ENCODE data around the gene CCDC106.

The CCDC106 gene

GRCh38 chr19:55683449-55684261 is 35.6 kb downstream of the CCDC106 start:
- peak; percentile 13 for DNase-seq (ENCODE audit: low read depth, low spot score)

DNA sequence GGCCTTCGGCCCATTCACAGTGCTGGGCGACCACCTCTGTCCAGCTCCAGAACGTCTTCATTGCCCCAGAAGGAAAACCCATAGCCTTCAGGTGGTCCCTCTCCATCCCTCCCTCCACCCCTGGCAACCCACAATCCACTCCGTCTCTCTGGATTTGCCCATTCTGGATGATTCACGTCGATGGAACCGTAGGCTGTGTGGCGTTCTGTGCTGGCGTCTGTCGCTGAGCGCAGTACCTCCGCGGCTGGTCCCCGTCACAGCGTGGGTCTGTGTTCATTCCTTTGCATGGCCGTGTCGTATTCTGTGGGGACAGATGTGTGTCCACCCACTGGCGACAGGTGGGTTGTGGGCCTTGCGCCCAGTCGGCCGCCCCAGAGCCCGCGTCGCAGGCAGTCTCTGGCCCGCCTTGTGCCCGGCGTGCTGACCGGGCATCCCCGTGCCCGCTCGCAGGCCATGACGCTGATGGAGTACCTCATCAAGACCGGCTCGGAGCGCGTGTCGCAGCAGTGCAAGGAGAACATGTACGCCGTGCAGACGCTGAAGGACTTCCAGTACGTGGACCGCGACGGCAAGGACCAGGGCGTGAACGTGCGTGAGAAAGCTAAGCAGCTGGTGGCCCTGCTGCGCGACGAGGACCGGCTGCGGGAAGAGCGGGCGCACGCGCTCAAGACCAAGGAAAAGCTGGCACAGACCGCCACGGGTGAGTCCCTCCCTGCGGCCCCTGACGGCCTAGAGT is 37.1 kb downstream of the CCDC106 start:
- no peak for DNase-seq (ENCODE audit: low read depth, low spot score)

DNA sequence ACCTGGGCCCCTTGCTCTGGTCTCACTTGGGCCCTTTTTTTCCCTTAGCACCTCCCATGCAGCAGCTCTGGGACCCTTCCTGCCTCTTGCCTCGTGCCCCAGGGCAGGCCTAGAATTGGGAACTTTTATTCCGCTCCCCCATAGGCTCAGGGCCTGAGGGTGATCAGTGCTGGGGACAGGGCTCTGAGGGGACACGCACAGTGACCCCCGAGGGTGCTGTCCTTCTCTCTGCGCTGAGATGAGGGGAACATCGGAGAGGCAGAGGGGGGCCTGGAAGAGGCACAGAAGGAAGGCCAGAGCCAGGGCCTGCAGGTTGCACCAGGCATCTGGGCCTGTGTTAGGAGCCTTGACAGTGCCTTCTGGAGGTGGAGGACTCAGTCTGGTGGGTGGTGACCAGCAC is 37.8 kb downstream of the CCDC106 start:
- no peak for DNase-seq (ENCODE audit: low read depth, low spot score)

DNA sequence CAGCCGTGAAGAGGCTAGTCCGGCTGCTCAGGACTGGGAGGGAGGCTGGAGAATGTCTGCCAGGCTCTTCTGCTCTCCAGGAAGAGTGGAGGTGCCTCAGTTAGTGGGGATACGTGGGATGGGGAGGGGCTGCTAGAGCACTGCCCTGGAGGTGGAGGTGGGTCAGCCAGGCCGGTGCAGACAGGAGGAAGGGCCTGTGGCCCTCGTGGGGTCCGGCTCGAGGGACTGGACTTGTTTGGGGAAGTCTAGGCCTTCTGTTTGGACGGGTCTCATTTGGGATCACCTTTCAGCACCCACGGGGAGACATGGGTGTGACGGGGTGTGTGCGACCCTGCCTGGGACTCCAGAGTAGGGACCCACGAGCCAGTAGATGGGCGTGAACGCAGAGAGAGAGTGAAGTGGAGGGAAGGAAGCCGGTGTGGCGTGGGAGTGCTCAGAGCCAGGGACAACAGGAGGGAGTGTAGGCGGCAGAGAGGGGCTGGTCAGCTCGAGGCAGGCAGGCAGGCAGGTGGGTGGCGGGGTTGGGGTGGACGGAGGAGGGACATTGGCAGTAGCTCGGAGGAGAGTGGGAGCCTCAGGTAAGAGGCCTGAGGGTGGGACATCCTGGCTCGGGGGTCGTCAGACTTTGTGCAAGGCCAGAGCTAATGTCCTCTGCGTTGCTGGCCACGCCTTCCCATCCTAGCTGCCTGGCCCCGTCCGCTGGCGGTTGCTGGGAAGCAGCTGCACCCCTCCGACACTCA is 38.5 kb downstream of the CCDC106 start:
- DNase-seq (ENCODE audit: low read depth, low spot score) = no peak

GRCh38 chr19:55687281-55688201 is 39.5 kb downstream of the CCDC106 start:
- no peak for DNase-seq (ENCODE audit: low read depth, low spot score)

DNA sequence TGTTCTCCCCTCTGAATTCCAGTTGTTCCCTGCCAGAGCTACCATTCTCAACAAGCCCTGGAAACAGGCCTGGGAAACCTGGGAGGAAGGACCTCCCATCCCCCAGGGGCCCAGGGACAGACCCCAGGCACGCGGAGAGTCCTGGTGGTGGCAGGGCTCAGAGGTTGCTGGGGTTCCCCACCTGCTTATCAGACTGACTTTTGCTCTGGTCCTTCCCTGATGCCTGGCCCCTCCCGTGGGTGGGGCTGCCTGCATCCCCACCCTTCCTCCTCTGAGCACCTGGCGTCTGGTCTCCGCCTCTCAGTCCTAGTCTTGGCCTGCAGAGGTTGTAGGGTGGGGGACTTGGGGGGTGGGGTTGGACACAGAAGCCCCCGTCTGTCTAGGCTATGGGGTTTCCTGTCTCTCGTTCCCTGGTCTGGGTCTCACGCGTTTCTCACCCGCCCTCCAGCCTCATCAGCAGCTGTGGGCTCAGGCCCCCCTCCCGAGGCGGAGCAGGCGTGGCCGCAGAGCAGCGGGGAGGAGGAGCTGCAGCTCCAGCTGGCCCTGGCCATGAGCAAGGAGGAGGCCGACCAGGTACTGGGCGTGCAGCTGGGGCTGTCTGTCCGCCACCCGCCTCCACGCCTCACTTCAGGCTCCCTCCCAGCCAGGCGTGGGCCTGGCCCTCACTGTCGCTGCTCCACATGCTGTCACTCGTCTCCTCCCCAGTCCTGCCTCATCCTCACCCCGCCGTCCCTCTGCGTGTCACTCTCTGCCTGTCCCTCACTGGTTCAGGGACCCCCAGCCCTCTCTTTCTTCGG is 40.6 kb downstream of the CCDC106 start:
- DNase-seq (ENCODE audit: low read depth, low spot score) = peak; percentile 31

DNA sequence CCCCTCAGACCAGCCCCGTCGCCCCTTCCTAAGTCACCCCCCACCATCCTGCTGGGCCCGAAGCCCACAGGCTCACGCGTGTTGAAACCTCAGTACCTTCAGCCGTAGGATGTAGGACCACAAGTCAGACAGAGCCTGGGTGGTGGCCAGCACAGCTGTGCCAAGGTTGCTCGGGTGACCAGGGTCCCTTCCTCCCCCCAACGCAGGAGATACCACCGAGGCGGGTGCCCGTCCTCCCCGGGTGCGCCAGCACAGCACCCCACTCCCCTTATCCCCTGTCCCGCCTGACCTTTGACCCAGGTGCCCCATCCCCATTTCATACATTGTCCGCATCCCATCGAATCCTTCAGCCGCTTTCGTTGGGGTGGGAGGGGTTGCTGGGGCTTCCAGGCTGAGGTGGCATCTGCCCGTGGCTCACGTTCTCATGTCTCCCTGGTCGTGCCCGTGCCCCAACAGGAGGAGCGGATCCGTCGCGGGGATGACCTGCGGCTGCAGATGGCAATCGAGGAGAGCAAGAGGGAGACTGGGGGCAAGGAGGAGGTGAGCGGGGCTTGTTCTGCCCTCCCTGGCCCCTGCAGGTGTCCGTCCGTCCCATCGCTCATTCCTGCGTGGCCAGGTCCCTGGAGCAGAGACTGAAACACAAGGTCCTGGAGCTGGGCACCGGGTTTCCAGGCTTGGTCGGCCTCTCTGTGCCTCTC is 41.5 kb downstream of the CCDC106 start:
- no peak for DNase-seq (ENCODE audit: low read depth, low spot score)

GRCh38 chr19:55690109-55690768 is 42.2 kb downstream of the CCDC106 start:
- DNase-seq (ENCODE audit: low read depth, low spot score) = no peak

DNA sequence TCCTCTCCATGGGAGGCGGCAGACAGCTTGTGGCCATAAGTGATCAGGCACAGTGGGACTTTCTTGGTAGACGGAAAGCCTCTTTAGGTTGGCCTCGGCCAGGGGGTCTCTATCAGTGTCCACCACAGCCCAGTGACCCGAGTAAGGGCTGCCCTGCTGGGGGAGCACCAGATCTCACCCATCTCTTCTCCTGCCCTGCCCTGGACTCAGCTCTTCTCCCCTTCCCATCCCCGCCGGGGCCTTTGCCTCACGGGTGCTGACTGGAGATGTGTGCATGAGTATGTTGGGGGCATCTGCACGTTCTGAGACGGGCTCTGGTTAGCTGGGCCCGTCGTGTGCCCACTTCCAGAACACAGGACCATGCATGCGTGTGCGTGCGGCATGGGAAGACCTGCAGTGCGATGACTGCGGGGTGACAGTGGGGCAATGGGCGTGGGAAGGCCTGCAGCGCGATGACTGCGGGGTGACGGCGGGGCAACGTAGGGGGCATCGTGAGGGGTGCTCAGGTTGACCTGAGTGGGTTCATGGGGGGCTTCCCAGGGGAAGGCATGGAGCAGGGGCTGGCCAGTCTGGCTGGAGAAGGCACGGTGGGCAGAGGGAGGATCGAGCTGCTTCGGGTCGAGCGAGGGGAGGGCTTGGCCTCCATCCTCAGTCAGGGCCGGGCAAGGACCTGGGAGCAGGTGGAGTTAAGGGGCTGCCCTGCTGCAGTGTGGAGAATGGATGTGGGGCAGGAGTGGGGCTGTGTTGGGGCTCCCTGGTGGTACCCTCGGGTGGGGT is 42.9 kb downstream of the CCDC106 start:
- no peak for DNase-seq (ENCODE audit: low read depth, low spot score)

- DNase-seq (ENCODE audit: low read depth, low spot score) = no peak
Observed at GRCh38 chr19:55691561-55692481, 43.8 kb downstream of the CCDC106 start.

GRCh38 chr19:55692681-55693081 is 44.7 kb downstream of the CCDC106 start:
- DNase-seq (ENCODE audit: low read depth, low spot score) = no peak

- DNase-seq (ENCODE audit: low read depth, low spot score) = no peak
Observed at GRCh38 chr19:55693336-55693974, 45.4 kb downstream of the CCDC106 start.

GRCh38 chr19:55694241-55694655 is 46.2 kb downstream of the CCDC106 start:
- DNase-seq (ENCODE audit: low read depth, low spot score) = no peak

DNA sequence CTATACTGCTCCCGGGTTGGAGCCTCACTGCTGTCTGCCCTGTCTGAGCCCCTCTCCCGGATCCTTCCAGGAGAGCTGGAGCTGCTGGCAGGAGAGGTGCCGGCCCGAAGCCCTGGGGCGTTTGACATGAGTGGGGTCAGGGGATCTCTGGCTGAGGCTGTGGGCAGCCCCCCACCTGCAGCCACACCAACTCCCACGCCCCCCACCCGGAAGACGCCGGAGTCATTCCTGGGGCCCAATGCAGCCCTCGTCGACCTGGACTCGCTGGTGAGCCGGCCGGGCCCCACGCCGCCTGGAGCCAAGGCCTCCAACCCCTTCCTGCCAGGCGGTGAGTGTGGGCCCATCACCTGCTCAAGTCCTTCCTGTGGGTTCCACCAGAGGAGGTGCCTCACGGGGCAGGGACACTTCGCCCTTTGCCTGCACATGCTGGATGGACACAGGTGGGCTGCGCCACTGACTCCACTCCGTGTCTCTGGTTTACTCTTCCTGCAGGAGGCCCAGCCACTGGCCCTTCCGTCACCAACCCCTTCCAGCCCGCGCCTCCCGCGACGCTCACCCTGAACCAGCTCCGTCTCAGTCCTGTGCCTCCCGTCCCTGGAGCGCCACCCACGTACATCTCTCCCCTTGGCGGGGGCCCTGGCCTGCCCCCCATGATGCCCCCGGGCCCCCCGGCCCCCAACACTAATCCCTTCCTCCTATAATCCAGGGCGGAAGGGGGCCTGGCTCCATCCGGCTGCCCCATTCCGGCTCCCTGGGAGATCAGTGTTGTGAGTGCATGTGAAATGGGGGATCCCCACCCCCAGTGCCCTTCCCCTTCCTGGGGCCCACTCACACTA is 46.9 kb downstream of the CCDC106 start:
- no peak for DNase-seq (ENCODE audit: low read depth, low spot score)

DNA sequence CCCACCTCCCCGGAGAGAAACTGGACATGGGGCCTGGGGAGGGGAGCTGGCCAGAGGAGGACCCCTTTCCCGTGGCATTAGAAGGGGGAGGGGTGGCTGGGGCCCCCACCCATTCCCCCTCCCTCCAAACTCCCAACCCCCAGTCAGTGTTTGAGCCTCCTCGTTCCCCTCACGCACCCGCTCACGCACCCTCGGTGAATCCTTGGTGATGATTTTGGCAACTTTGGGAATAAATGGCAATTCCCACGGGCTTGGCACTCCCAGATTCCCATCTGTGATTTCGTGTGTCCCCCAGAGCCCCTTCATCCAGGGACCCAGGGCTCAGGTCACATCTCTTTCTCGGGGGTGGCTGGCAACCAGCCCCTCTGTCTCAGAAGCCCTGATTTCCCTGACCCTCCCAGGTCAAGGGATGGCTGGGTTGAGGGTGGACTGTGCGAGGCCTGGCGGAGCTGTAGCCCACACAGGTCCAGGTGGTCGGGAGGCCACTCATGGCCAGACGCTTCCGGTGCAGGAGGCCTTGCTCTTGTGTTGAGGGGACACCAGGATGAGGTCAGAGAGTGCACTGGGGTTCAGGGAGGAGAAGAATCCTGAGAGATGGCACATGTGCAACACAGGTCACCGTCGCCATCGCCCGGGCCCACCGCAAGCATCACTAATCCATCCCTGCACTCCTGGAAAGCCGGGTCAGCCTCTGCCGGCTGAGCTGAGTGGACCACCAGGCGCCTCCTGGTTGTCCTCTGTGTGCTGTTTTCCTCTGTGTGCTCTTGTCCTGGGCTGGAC is 47.7 kb downstream of the CCDC106 start:
- no peak for DNase-seq (ENCODE audit: low read depth, low spot score)
